ENCODE measurements around the gene NRXN3. TPM values are rescaled to one million over a fixed set of nuclear protein-coding genes. Genes with fewer than 3 reads are reported as not detected.

The NRXN3 gene
- total RNA-seq, 1 donor from 2014 or later: 1.6 TPM

GRCh38 chr14:79728331-79728730 lies 1558.2 kb downstream of the NRXN3 start:
- Histone ChIP-seq H3K27me3 (ENCODE audit: control insufficient read depth, insufficient read depth, low read length) (no peaks in the 10 kb centered on the region), H3K4me3 (ENCODE audit: low read depth, low read length) (no peak overlapping the region), H3K36me3 (ENCODE audit: control insufficient read depth, insufficient read depth, low read length) (no peaks in the 10 kb centered on the region)
- no peak for TF ChIP-seq CTCF (IDR thresholded peaks at IDR 0.05; ENCODE audit: insufficient read depth, low read length, poor library complexity, severe bottlenecking)
- no peak for DNase-seq (ENCODE audit: low read depth)

GRCh38 chr14:79729731-79730130 lies 1559.6 kb downstream of the NRXN3 start:
- no peak for TF ChIP-seq CTCF (IDR thresholded peaks at IDR 0.05; ENCODE audit: insufficient read depth, low read length, poor library complexity, severe bottlenecking)
- no peaks in the 10 kb centered on the region for H3K36me3 ChIP-seq (ENCODE audit: control insufficient read depth, insufficient read depth, low read length)
- H3K4me3 ChIP-seq (ENCODE audit: low read depth, low read length): no peak overlapping the region
- H3K27me3 ChIP-seq (ENCODE audit: control insufficient read depth, insufficient read depth, low read length): no peaks in the 10 kb centered on the region
- no peak for DNase-seq (ENCODE audit: low read depth)

GRCh38 chr14:79730196-79730595 lies 1560.0 kb downstream of the NRXN3 start:
- no peaks in the 10 kb centered on the region for H3K36me3 ChIP-seq (ENCODE audit: control insufficient read depth, insufficient read depth, low read length)
- H3K4me3 ChIP-seq (ENCODE audit: low read depth, low read length): no peak overlapping the region
- DNase-seq (ENCODE audit: low read depth): no peak
- TF ChIP-seq CTCF (IDR thresholded peaks at IDR 0.05; ENCODE audit: insufficient read depth, low read length, poor library complexity, severe bottlenecking): no peak
- no peaks in the 10 kb centered on the region for H3K27me3 ChIP-seq (ENCODE audit: control insufficient read depth, insufficient read depth, low read length)

- DNase-seq (ENCODE audit: low read depth): no peak
- Histone ChIP-seq H3K4me3 (ENCODE audit: low read depth, low read length) (no peak overlapping the region), H3K36me3 (ENCODE audit: control insufficient read depth, insufficient read depth, low read length) (no peaks in the 10 kb centered on the region), H3K27me3 (ENCODE audit: control insufficient read depth, insufficient read depth, low read length) (no peaks in the 10 kb centered on the region)
- no peak for TF ChIP-seq CTCF (IDR thresholded peaks at IDR 0.05; ENCODE audit: insufficient read depth, low read length, poor library complexity, severe bottlenecking)
Observed at GRCh38 chr14:79730953-79731352, 1560.8 kb downstream of the NRXN3 start.

GRCh38 chr14:79732911-79733655 lies 1562.9 kb downstream of the NRXN3 start:
- DNase-seq (ENCODE audit: low read depth): no peak
- Histone ChIP-seq H3K27me3 (ENCODE audit: control insufficient read depth, insufficient read depth, low read length) (no peaks in the 10 kb centered on the region), H3K36me3 (ENCODE audit: control insufficient read depth, insufficient read depth, low read length) (no peaks in the 10 kb centered on the region), H3K4me3 (ENCODE audit: low read depth, low read length) (no peak overlapping the region)
- no peak for TF ChIP-seq CTCF (IDR thresholded peaks at IDR 0.05; ENCODE audit: insufficient read depth, low read length, poor library complexity, severe bottlenecking)

- Histone ChIP-seq H3K4me3 (ENCODE audit: low read depth, low read length) (no peak overlapping the region), H3K36me3 (ENCODE audit: control insufficient read depth, insufficient read depth, low read length) (no peaks in the 10 kb centered on the region), H3K27me3 (ENCODE audit: control insufficient read depth, insufficient read depth, low read length) (no peaks in the 10 kb centered on the region)
- DNase-seq (ENCODE audit: low read depth): no peak
- TF ChIP-seq CTCF (IDR thresholded peaks at IDR 0.05; ENCODE audit: insufficient read depth, low read length, poor library complexity, severe bottlenecking): no peak
Observed at GRCh38 chr14:79734151-79734550, 1564.0 kb downstream of the NRXN3 start.
